Liver (tissue), 9 donors: Measurements from ENCODE around the gene PDE4B. TPM values are rescaled to one million over a fixed set of nuclear protein-coding genes. Genes with fewer than 3 reads are reported as not detected.

Source experiments
- DNase-seq: peaks from one replicate; pipeline ENCODE4 v3.0.0-alpha.2; 2017; ENCODE audit warnings: low spot score
- H3K27ac ChIP-seq, 2 donors: one replicate each; pipeline ENCODE4 v1.7.0; 2013; ENCODE audit warnings: inconsistent platforms in 2 of 2, low read length in 2 of 2, control low read depth in 1 of 2, low read depth in 1 of 2, mild to moderate bottlenecking in 1 of 2
- H3K27me3 ChIP-seq, 4 donors: one replicate each; pipeline versions ENCODE4 v1.6.1 to v1.7.0; 2013; ENCODE audit warnings: low read length in 3 of 4, inconsistent platforms in 1 of 4, mild to moderate bottlenecking in 1 of 4, moderate library complexity in 1 of 4; ENCODE audit not compliant: control insufficient read depth in 4 of 4, insufficient read depth in 4 of 4
- H3K36me3 ChIP-seq, 4 donors: one replicate each; pipeline versions ENCODE4 v1.6.1 to v1.7.0; 2013; ENCODE audit warnings: low read length in 3 of 4, mild to moderate bottlenecking in 3 of 4, low read depth in 1 of 4, moderate library complexity in 1 of 4; ENCODE audit not compliant: control insufficient read depth in 4 of 4, insufficient read depth in 3 of 4
- H3K4me1 ChIP-seq, 4 donors: one replicate each; pipeline versions ENCODE4 v1.6.1 to v1.7.0; 2013; ENCODE audit warnings: low read length in 3 of 4, mild to moderate bottlenecking in 3 of 4, moderate library complexity in 1 of 4; ENCODE audit not compliant: control insufficient read depth in 4 of 4, insufficient read depth in 4 of 4
- H3K4me3 ChIP-seq, 3 donors: one replicate each; pipeline versions ENCODE4 v1.6.1 to v1.7.0; 2013; ENCODE audit warnings: low read length in 3 of 3, control low read depth in 1 of 3, low read depth in 1 of 3, mild to moderate bottlenecking in 1 of 3
- H3K9ac ChIP-seq, 2 donors: one replicate each; pipeline ENCODE4 v1.7.0; 2013; ENCODE audit warnings: low read length in 2 of 2, mild to moderate bottlenecking in 2 of 2, moderate library complexity in 2 of 2, control low read depth in 1 of 2, low read depth in 1 of 2
- H3K9me3 ChIP-seq, 4 donors: one replicate each; pipeline versions ENCODE4 v1.6.1 to v1.7.0; 2013; ENCODE audit warnings: low read length in 3 of 4; ENCODE audit not compliant: control insufficient read depth in 4 of 4
- MAX ChIP-seq: IDR thresholded peaks from 2 replicates; pipeline ENCODE4 v1.6.1; 2016; ENCODE audit warnings: antibody characterized with exemption
- NR2F2 ChIP-seq: IDR thresholded peaks from 2 replicates; pipeline ENCODE4 v1.6.1; 2016; ENCODE audit warnings: antibody characterized with exemption
- RAD21 ChIP-seq, 2 donors: IDR thresholded peaks; 2 replicates each; pipeline ENCODE4 v1.6.1; 2016; ENCODE audit warnings: antibody characterized with exemption in 2 of 2, mild to moderate bottlenecking in 2 of 2
- SP1 ChIP-seq: IDR thresholded peaks from 2 replicates; pipeline ENCODE4 v1.6.1; 2018; ENCODE audit warnings: antibody characterized with exemption, mild to moderate bottlenecking
- TAF1 ChIP-seq: conservative IDR thresholded peaks from 2 replicates; pipeline ENCODE4 v1.6.1; 2016; ENCODE audit warnings: antibody characterized with exemption, mild to moderate bottlenecking
- YY1 ChIP-seq: IDR thresholded peaks from 2 replicates; pipeline ENCODE4 v1.6.1; 2016; ENCODE audit warnings: antibody characterized with exemption, mild to moderate bottlenecking
- WGBS: extraction: QIAGEN DNeasy Blood & Tissue Kit; methylation state at CpG from one replicate; pipeline ENCODE4 v1.1.7; 2013; 5-methylcytosine and 5-hydroxymethylcytosine counted together
- polyA plus RNA-seq, 2 donors: library from polyadenylated mRNA; stranded (reverse) in 1 of 2; unstranded in 1 of 2; fragments of 200-250 nt in 1 of 2; fragments of >200 nt in 1 of 2; fragmentation: Nextera tagmentation in 1 of 2; extraction: Ambion mirVana in 1 of 2; gene quantifications; one replicate each; pipeline versions ENCODE4 v1.2.1 to v1.2.3, GENCODE V29; 2013 to 2015
- total RNA-seq, 2 donors: library from RNA; depleted of rRNA; stranded (reverse); fragments of >200 nt; gene quantifications; one replicate each; pipeline ENCODE4 v1.2.3, GENCODE V29; 2014
- TF ChIP-seq, protein P1 (sequence below): IDR thresholded peaks from 2 replicates; pipeline ENCODE4 v1.6.1; 2016; ENCODE audit warnings: antibody characterized with exemption, mild to moderate bottlenecking
- donor health status: healthy.
- donor health status: healthy.
- donor health status: healthy.
- donor health status: healthy.
- donor health status: healthy.

PDE4B gene
- total and polyA plus RNA-seq, 4 donors, result 1.9 to 3.9 (median 2.7) TPM

- H3K36me3 ChIP-seq, result no peaks in the 10 kb centered on the region
- H3K4me1 ChIP-seq, result peaks cover 0 to 2% (median 0%) of the 10 kb centered on the region in 4 donors
- WGBS, result 76% methylated on average over 3 of the region's 3 CpGs
- TF ChIP-seq MAX (no peak), RAD21 (IDR thresholded peaks at IDR 0.05) (peak in 1 of 2 donors; percentile 10)
- H3K9me3 ChIP-seq, result no peaks in the 10 kb centered on the region
- no peak overlapping the region for H3K9ac ChIP-seq
- no peak overlapping the region for H3K27ac ChIP-seq
- no peak for DNase-seq
- no peaks in the 10 kb centered on the region for H3K27me3 ChIP-seq
- no peak overlapping the region for H3K4me3 ChIP-seq
These were observed 473.1 kb downstream of the PDE4B start for GRCh38 chr1:66265796-66266195.

DNA sequence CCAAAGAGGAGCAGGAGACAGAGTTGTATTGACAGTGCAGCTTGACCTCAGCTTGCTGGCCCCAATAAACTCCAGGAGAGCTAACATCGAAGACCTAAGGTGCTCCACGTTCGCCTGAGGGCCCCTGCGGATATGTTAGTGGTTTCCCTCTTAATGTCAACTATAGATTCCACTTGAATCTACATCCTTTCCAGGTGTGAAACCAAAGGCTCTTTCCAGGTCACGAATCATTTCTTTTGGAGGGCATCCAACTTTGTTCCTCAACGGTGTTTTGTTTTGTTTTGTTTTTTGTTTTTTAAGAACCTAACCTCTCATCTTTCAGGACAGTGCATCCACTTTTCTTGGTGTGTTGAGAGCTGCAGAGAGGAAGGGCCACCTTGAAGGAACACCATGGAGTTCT lies 473.7 kb downstream of the PDE4B start:
- Histone ChIP-seq H3K4me3 (no peak overlapping the region), H3K9ac (no peak overlapping the region), H3K36me3 (no peaks in the 10 kb centered on the region), H3K9me3 (no peaks in the 10 kb centered on the region), H3K27ac (no peak overlapping the region), H3K4me1 (peaks cover 0 to 4% (median under 1%) of the 10 kb centered on the region in 4 donors), H3K27me3 (no peaks in the 10 kb centered on the region)
- no peak for TF ChIP-seq MAX
- TF ChIP-seq TAF1, result no peak
- no peak for TF ChIP-seq YY1
- no peak for DNase-seq
- 82% methylated on average over 6 of the region's 6 CpGs for WGBS

DNA sequence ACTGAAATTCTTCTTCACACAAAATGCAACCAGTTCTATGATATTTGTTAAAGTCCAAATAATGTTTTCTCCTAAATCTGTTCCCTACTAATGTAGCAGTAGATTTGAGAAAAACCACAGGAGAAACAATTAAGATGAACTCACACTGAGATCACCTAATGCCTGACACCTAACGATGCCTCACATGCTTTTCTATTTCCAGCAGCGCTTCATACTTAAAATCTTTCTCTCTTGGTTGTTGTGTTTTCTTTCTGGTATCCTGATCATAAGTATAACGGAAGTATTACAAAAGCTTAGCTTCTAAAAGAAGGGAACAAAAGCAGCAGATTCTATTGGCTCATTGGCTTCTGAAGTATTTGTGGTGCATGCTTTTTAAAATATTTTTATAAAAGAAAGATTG lies 474.1 kb downstream of the PDE4B start:
- peaks cover 0 to 4% (median 2%) of the 10 kb centered on the region in 4 donors for H3K4me1 ChIP-seq
- no peaks in the 10 kb centered on the region for H3K36me3 ChIP-seq
- H3K27me3 ChIP-seq, result no peaks in the 10 kb centered on the region
- no peak for DNase-seq
- WGBS, result 97% methylated on average over 3 of the region's 3 CpGs
- no peak for TF ChIP-seq RAD21 (IDR thresholded peaks at IDR 0.05)
- TF ChIP-seq TAF1, result no peak
- TF ChIP-seq, protein P1, sequence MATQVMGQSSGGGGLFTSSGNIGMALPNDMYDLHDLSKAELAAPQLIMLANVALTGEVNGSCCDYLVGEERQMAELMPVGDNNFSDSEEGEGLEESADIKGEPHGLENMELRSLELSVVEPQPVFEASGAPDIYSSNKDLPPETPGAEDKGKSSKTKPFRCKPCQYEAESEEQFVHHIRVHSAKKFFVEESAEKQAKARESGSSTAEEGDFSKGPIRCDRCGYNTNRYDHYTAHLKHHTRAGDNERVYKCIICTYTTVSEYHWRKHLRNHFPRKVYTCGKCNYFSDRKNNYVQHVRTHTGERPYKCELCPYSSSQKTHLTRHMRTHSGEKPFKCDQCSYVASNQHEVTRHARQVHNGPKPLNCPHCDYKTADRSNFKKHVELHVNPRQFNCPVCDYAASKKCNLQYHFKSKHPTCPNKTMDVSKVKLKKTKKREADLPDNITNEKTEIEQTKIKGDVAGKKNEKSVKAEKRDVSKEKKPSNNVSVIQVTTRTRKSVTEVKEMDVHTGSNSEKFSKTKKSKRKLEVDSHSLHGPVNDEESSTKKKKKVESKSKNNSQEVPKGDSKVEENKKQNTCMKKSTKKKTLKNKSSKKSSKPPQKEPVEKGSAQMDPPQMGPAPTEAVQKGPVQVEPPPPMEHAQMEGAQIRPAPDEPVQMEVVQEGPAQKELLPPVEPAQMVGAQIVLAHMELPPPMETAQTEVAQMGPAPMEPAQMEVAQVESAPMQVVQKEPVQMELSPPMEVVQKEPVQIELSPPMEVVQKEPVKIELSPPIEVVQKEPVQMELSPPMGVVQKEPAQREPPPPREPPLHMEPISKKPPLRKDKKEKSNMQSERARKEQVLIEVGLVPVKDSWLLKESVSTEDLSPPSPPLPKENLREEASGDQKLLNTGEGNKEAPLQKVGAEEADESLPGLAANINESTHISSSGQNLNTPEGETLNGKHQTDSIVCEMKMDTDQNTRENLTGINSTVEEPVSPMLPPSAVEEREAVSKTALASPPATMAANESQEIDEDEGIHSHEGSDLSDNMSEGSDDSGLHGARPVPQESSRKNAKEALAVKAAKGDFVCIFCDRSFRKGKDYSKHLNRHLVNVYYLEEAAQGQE, result no peak
- no peak for TF ChIP-seq SP1
- TF ChIP-seq MAX, result no peak
- no peaks in the 10 kb centered on the region for H3K9me3 ChIP-seq
- H3K4me3 ChIP-seq, result no peak overlapping the region
- H3K9ac ChIP-seq, result no peak overlapping the region
- H3K27ac ChIP-seq, result no peak overlapping the region

DNA sequence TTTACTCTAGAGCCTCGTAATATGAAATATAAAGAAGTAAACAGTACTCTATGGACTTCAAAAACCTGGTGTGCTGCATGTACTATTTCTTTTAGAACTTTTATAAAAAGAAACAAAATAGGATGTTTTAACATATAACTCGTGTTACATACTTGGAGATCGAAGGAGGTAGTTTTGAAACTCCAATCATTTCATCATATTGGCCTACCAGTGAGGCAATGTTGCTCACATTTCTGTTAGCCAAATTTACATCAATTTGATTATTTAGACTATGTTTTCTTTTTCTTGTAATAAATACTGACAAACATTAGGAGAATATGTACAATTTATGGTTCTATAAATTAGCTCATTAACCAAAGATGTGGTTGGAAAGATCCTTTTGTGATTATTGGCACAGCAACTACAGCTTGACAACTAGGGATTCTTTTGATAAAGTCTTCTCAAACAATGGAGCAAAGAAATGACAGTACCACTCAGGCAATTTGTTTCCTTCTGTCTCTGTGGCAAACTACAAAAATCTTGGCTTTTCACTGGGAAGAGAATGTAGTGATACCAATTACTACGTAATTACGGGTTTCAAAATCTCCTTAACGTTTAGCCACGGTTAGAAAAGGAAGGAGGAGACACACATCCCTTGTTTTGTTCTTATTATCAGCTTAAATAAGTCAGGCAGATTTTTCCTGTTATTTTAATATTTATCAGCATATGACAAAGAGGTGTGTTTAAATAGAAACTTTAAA lies 474.7 kb downstream of the PDE4B start:
- Histone ChIP-seq H3K4me1 (peaks cover 0 to 9% (median 5%) of the 10 kb centered on the region in 4 donors), H3K9ac (no peak overlapping the region)

More for the DNA sequence above, 474.7 kb downstream of the PDE4B start:
- H3K4me3 ChIP-seq, result no peak overlapping the region
- H3K27ac ChIP-seq, result no peak overlapping the region
- TF ChIP-seq TAF1 (no peak), NR2F2 (peak; percentile 19)
- 86% methylated on average over 7 of the region's 7 CpGs for WGBS
- H3K36me3 ChIP-seq, result no peaks in the 10 kb centered on the region
- H3K9me3 ChIP-seq, result no peaks in the 10 kb centered on the region
- no peak for DNase-seq
- no peaks in the 10 kb centered on the region for H3K27me3 ChIP-seq
